GM12878 (cell line): ENCODE results near the gene SLC49A4. TPM values are rescaled to one million over a fixed set of nuclear protein-coding genes. Genes with fewer than 3 reads are reported as not detected.

Source experiments
- BMI1 ChIP-seq: fragments of 450-650 bp; IDR thresholded peaks from 2 replicates; pipeline ENCODE4 v1.6.1; 2016; ENCODE audit warnings: mild to moderate bottlenecking, moderate library complexity, borderline replicate concordance
- CBFB ChIP-seq: IDR thresholded peaks from 2 replicates; pipeline ENCODE4 v1.6.1; 2016; ENCODE audit warnings: antibody characterized with exemption, low read depth
- GATAD2B ChIP-seq: fragments of 450-650 bp; conservative IDR thresholded peaks from 2 replicates; pipeline ENCODE4 v1.6.1; 2017; ENCODE audit warnings: low read depth, mild to moderate bottlenecking, moderate library complexity
- HCFC1 ChIP-seq: fragments of 150-350 bp; IDR thresholded peaks from 2 replicates; pipeline ENCODE4 v1.6.1; 2014; ENCODE audit warnings: low read length
- IKZF1 ChIP-seq: fragments of 450-650 bp; conservative IDR thresholded peaks from 2 replicates; pipeline ENCODE4 v1.6.1; 2017; ENCODE audit warnings: antibody characterized with exemption, mild to moderate bottlenecking
- IKZF2 ChIP-seq, 2 experiments: fragments of 450-650 bp; IDR thresholded peaks; 2 replicates each; pipeline ENCODE4 v1.6.1; 2017; ENCODE audit warnings: mild to moderate bottlenecking in 2 of 2, moderate library complexity in 2 of 2
- IRF5 ChIP-seq: fragments of 450-650 bp; IDR thresholded peaks from 2 replicates; pipeline ENCODE4 v1.6.1; 2017; ENCODE audit warnings: borderline replicate concordance
- NBN ChIP-seq: fragments of 450-650 bp; IDR thresholded peaks from 2 replicates; pipeline ENCODE4 v1.6.1; 2016
- NRF1 ChIP-seq: conservative IDR thresholded peaks from 2 replicates; pipeline ENCODE4 v1.6.1; 2011; ENCODE audit warnings: mild to moderate bottlenecking, low read depth, low read length, improper control_type of control experiment
- POLR2A ChIP-seq: IDR thresholded peaks from 2 replicates; pipeline ENCODE4 v1.6.1; 2011; ENCODE audit warnings: low read depth, mild to moderate bottlenecking, low read length
- POLR2AphosphoS2 ChIP-seq: IDR thresholded peaks from 2 replicates; pipeline ENCODE4 v1.6.1; 2011; ENCODE audit warnings: low read depth, mild to moderate bottlenecking, low read length, improper control_type of control experiment, moderate library complexity
- REST ChIP-seq: IDR thresholded peaks from 2 replicates; pipeline ENCODE4 v1.6.1; 2012; ENCODE audit warnings: mild to moderate bottlenecking, low read depth, low read length
- SMARCA5 ChIP-seq: fragments of 450-650 bp; IDR thresholded peaks from 2 replicates; pipeline ENCODE4 v1.6.1; 2017; ENCODE audit warnings: mild to moderate bottlenecking
- STAT1 ChIP-seq: fragments of 450-650 bp; conservative IDR thresholded peaks from 2 replicates; pipeline ENCODE4 v1.6.1; 2014; ENCODE audit warnings: antibody characterized with exemption, mild to moderate bottlenecking
- TAF1 ChIP-seq: IDR thresholded peaks from 2 replicates; pipeline ENCODE4 v1.6.1; 2011; ENCODE audit warnings: mild to moderate bottlenecking, low read depth, low read length, borderline replicate concordance
- TCF12 ChIP-seq: IDR thresholded peaks from 2 replicates; pipeline ENCODE4 v1.6.1; 2011; ENCODE audit warnings: low read depth, mild to moderate bottlenecking, low read length
- TCF3 ChIP-seq: IDR thresholded peaks from 2 replicates; pipeline ENCODE4 v1.6.1; 2012; ENCODE audit warnings: low read depth, mild to moderate bottlenecking, low read length, borderline replicate concordance; ENCODE audit not compliant: insufficient read depth
- ZNF24 ChIP-seq: fragments of 450-650 bp; IDR thresholded peaks from 2 replicates; pipeline ENCODE4 v1.6.1; 2017; ENCODE audit warnings: antibody characterized with exemption, mild to moderate bottlenecking
- polyA plus RNA-seq, 11 experiments: library from polyadenylated mRNA; depleted of rRNA in 4 of 11; unstranded in 6 of 11; stranded (reverse) in 5 of 11; fragments of >200 nt; fragmentation: Nextera tagmentation in 4 of 11; fragmentation: Illumina TruSeq in 1 of 11; extraction: Ambion mirVana in 4 of 11; extraction: Trizol in 1 of 11; gene quantifications; 1 replicate in 1 of 11; 2 replicates in 10 of 11; pipeline versions ENCODE4 v1.2.1 to v1.2.3, GENCODE V29; 2011 to 2016; ENCODE audit warnings: inconsistent platforms in 2 of 11, missing spikeins in 2 of 11, low read depth in 1 of 11
- total RNA-seq, 4 experiments: library from RNA; depleted of rRNA in 3 of 4; stranded (reverse); fragments of >200 nt in 3 of 4; fragmentation: Illumina TruSeq in 1 of 4; extraction: Trizol in 1 of 4; gene quantifications; 2 replicates each; pipeline versions ENCODE4 v1.2.1 to v1.2.3, GENCODE V29; 2013 to 2021
- TF ChIP-seq, protein P1 (sequence below): IDR thresholded peaks from 2 replicates; pipeline ENCODE4 v1.6.1; 2012; ENCODE audit warnings: low read length, inconsistent platforms
- TF ChIP-seq, protein P2 (sequence below): IDR thresholded peaks from 2 replicates; pipeline ENCODE4 v1.6.1; 2011; ENCODE audit warnings: borderline replicate concordance, low read depth, mild to moderate bottlenecking, moderate library complexity, mixed read lengths, low read length; ENCODE audit not compliant: insufficient read depth; ENCODE audit errors: extremely low read length

Gene SLC49A4
- total and polyA plus RNA-seq, 10 of the 15 experiments (the other 5 are each of a cell fraction or from before 2014, with no cell fraction given), result 0.48 to 2.2 (median 1.4) TPM

DNA sequence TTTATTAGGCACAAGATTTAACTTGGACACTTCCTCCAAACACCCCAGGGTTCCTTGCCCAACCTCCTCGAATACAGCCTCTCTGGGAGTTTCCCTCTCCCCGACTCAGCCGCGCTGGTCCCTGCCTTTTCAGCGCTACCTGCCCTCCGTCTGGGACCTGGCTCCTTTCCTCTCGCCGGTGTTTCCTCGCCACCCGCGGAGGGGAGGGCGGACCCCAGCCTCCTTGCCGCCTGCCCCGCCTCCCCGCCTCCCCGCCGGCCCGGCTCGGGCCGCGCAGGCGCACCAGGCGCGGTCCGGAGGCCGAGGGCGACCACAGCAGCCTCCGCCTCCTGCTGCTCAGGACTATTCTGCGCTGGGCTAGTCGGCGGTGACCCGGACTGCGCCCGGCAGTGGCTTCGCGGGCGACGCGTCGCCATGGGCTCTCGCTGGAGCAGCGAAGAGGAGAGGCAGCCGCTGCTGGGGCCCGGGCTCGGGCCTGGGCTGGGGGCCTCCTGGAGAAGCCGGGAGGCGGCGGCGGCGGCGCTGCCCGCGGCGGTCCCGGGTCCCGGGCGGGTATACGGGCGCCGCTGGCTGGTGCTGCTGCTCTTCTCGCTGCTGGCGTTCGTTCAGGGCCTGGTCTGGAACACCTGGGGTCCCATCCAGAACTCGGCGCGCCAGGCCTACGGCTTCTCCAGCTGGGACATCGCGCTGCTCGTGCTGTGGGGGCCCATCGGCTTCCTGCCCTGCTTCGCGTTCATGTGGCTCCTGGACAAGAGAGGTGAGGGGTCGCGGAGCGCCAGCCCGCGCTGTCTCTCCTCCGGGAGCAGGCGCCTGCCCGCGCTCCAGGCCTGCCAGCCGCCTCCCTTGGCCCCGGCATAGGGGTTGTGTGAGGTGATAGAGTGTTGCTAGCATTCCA is at the start of gene SLC49A4 (continued):
- TF ChIP-seq STAT1, result no peak
- TF ChIP-seq TCF3, result no peak
- TF ChIP-seq ZNF24, result 0 out of 2 replicates have a peak, but pooled peaks have one; percentile 23
- TF ChIP-seq IKZF2 (IDR thresholded peaks at IDR 0.05), result 0 out of 4 replicates have a peak, but pooled peaks of 1 of the 2 experiments have one; percentile 12
- TF ChIP-seq IKZF1, result peak; percentile 80
- no peak for TF ChIP-seq POLR2AphosphoS2
- no peak for TF ChIP-seq BMI1
- peak; percentile 74 for TF ChIP-seq NRF1
- no peak for TF ChIP-seq IRF5
- TF ChIP-seq POLR2A, result peak; percentile 84
- 0 out of 2 replicates have a peak, but pooled peaks have one; percentile 78 for TF ChIP-seq SMARCA5
- TF ChIP-seq CBFB, result no peak
- TF ChIP-seq, protein P1, sequence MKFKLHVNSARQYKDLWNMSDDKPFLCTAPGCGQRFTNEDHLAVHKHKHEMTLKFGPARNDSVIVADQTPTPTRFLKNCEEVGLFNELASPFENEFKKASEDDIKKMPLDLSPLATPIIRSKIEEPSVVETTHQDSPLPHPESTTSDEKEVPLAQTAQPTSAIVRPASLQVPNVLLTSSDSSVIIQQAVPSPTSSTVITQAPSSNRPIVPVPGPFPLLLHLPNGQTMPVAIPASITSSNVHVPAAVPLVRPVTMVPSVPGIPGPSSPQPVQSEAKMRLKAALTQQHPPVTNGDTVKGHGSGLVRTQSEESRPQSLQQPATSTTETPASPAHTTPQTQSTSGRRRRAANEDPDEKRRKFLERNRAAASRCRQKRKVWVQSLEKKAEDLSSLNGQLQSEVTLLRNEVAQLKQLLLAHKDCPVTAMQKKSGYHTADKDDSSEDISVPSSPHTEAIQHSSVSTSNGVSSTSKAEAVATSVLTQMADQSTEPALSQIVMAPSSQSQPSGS, result no peak
- TF ChIP-seq HCFC1, result no peak
- no peak for TF ChIP-seq REST
- TF ChIP-seq, protein P2, sequence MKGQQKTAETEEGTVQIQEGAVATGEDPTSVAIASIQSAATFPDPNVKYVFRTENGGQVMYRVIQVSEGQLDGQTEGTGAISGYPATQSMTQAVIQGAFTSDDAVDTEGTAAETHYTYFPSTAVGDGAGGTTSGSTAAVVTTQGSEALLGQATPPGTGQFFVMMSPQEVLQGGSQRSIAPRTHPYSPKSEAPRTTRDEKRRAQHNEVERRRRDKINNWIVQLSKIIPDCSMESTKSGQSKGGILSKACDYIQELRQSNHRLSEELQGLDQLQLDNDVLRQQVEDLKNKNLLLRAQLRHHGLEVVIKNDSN, result no peak
- 0 out of 2 replicates have a peak, but pooled peaks have one; percentile 24 for TF ChIP-seq NBN
- TF ChIP-seq GATAD2B, result peak; percentile 93
- TF ChIP-seq TCF12, result no peak
- 0 out of 2 replicates have a peak, but pooled peaks have one; percentile 22 for TF ChIP-seq TAF1
